Measurements from ENCODE around the gene TAT.

The TAT gene

GRCh38 chr16:71536752-71537499 lies 40.0 kb downstream of the TAT start:
- DNase-seq: no peak

GRCh38 chr16:71532366-71532765 lies 44.5 kb downstream of the TAT start:
- DNase-seq: no peak

- DNase-seq: no peak
Measured at GRCh38 chr16:71528863-71529262, 48.0 kb downstream of the TAT start.

GRCh38 chr16:71528257-71528656 lies 48.6 kb downstream of the TAT start:
- no peak for DNase-seq

GRCh38 chr16:71526111-71526631 lies 50.7 kb downstream of the TAT start, which contains the start of gene CHST4:
CHST4 (plus strand) TSS chr16:71526426; CDS start chr16:71536678, 10,252 bp downstream.
- no peak for DNase-seq

- no peak for DNase-seq
Measured at GRCh38 chr16:71524566-71525553, 52.0 kb downstream of the TAT start.

GRCh38 chr16:71520550-71520949 lies 56.3 kb downstream of the TAT start:
- DNase-seq: no peak
